ENCODE results near the gene SDCCAG8.

DNA sequence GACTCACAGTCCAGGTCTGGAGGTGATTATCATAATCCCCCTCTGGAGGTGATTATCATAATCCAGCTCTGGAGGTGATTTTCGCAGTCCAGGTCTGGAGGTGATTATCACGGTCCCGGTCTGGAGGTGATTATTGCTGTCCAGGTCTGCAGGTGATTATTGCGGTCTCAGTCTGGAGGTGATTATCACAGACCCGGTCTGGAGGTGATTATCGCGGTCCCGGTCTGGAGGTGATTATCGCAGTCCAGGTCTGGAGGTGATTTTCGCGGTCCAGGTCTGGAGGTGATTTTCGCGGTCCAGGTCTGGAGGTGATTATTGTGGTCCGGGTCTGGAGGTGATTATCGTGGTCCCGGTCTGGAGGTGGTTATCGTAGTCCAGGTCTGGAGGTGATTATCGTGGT lies 76.6 kb downstream of the SDCCAG8 start:
- no peak for TF ChIP-seq POLR2A (IDR thresholded peaks at IDR 0.05)
- TF ChIP-seq, protein P1, sequence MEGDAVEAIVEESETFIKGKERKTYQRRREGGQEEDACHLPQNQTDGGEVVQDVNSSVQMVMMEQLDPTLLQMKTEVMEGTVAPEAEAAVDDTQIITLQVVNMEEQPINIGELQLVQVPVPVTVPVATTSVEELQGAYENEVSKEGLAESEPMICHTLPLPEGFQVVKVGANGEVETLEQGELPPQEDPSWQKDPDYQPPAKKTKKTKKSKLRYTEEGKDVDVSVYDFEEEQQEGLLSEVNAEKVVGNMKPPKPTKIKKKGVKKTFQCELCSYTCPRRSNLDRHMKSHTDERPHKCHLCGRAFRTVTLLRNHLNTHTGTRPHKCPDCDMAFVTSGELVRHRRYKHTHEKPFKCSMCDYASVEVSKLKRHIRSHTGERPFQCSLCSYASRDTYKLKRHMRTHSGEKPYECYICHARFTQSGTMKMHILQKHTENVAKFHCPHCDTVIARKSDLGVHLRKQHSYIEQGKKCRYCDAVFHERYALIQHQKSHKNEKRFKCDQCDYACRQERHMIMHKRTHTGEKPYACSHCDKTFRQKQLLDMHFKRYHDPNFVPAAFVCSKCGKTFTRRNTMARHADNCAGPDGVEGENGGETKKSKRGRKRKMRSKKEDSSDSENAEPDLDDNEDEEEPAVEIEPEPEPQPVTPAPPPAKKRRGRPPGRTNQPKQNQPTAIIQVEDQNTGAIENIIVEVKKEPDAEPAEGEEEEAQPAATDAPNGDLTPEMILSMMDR (IDR thresholded peaks at IDR 0.05 in 8 of 11, conservative IDR thresholded peaks at IDR 0.05 in 3 of 11) = no peak
- TF ChIP-seq POLR2AphosphoS5 (IDR thresholded peaks at IDR 0.05) = no peak

Data from spleen (tissue), 7 donors.